GM21423 (cell line): ENCODE data around the gene KIAA0930.
"Not testable (repeated sequence)": the region's sequence is repeated elsewhere in the genome, so short reads cannot be mapped to it uniquely, and the experiment has no call there.

ENCODE experiments used
- ATAC-seq: cut with Tn5 transposase; IDR thresholded peaks from one replicate; pipeline ENCODE4 v1.9.1; 2021; ENCODE audit warnings: mild to moderate bottlenecking, moderate library complexity; ENCODE audit not compliant: unreplicated experiment

KIAA0930 gene

DNA sequence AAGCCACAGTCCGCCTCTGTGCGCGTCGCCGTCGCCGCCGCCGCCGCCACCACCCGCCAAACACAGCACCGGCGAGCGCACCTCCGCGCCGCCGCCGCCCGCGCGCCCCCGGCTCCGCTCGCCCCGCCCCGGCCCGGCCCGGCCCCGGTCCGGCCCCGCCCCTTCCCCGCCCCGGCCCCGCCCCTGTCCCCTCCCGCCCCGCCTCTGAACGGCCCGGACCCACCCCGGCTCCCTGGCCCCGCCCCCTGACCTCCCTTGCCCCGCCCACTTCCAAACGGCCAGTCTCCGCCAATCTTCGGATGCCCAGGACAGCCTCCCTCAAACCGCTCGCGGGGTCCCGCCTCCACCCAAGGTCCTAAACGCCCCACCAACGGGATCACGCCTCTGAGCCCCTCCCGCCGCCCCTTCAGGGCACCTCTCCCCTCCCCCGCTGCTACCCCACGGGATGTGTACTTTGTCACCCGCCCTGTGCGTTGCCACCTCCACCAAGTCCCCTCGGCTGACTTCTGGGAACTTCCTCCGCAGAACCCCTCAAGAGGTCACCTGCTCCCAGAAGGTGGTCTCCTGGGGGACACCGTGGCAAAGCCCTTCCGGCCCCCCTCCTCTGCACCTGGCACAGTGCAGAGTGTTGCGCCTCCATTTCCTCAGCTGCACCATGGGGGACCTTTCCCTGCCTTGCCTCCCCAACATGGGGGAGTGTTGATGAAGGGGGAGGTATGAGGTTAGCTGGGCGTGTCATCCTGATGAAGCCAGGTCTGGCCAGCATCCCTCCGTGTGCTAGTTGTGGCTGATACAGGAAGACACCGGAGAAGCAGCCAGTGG lies at the start of gene KIAA0930:
Gene KIAA0930 (minus strand): TSS at position 85 of the 822 bp plus-strand sequence. CDS start 191 bp downstream, outside the sequence.
- peak; percentile 45 for ATAC-seq

DNA sequence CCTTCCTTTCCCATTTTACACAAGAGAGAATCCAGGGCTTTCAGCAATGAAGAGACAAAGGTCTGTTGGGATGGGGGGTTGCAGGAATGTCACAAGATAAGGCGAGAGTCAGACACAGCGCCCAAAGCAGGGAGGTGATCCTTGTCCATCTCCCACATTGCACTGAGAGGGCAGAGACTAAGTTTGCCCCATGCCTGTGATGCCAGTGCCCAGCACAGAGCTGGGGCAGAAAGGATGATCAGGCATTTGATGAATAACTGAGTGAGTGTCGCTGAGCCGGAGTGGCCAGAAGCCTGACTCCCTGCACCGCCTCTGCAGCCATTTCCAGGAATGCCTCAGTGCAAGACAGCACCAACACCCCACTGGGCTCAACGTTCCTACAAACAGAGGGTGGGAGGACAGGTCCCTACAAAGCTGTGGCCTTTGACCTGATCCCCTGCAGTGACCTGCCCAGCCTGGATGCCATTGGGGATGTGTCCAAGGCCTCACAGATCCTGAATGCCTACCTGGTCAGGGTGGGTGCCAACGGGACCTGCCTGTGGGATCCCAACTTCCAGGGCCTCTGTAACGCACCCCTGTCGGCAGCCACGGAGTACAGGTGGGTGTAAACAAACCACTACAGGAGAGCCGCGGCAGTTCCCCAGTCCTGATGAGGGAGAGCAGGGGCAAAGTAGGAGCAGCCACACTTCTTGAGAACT lies 46.3 kb upstream of the KIAA0930 start:
- ATAC-seq: no peak

DNA sequence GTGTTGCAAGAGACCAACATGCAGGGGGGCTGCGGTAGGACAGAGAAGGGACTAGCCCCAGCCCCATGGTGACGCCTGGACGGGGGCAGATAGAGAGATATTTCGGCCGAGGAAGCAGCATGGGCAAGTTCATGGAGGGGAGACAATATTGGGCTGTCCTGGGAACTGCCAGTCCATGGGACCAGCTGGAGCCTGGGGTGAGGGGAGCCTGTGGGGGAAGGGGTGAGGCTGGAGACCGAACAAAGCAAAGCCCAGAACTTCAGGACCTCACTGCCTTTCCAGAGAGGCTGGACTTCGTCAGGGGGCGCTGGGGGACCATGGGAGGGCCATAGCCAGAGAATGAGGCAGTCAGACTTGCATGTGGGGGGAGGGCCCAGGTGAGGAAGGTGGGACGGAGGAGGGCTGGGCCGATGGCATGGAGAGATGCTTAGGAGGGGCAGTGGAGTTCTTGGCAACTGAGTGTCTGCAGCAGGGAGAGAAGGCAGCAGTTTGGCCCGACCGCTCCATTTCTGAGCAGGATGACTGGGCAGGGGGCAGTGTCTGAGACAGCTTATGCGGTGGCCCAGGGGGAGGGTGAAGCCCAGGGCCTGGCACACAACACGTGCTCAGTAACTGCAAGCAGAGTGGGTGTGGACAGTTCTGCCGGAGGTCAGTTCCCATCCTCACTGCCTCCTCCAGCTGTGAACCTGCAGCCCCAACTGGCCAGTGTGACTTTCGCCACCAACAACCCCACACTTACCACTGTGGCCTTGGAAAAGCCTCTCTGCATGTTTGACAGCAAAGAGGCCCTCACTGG lies 44.8 kb upstream of the KIAA0930 start:
- ATAC-seq: no peak

DNA sequence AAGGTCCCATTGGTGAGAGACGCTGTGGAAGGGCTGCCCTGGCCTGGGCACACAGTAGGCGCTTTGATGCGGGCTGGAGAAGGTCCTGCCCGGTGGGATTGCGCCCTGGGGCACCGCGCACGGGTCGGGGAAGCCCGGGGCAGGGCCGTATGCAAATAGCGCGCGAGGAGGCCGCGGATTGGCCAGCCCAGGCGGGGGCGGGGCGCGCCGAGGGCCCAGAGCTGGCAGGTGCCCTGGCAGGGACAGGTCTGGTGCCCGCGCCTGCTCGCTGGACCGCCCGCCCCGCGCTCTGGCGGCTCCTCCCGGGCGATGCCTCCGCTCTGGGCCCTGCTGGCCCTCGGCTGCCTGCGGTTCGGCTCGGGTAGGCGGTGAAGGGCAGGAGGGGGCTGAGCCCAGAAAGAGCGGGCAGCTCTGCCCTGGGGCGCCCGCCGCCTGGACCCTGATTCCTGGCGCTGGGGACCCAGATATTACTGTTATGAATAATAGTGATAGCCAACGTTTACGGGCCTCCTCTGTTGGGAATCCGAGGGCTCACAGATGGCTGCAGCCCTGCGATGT lies 44.1 kb upstream of the KIAA0930 start, which contains the start of gene UPK3A:
Gene UPK3A (plus strand): TSS at position 245 of the 558 bp plus-strand sequence. CDS start 65 bp downstream, at position 310.
- no peak for ATAC-seq

DNA sequence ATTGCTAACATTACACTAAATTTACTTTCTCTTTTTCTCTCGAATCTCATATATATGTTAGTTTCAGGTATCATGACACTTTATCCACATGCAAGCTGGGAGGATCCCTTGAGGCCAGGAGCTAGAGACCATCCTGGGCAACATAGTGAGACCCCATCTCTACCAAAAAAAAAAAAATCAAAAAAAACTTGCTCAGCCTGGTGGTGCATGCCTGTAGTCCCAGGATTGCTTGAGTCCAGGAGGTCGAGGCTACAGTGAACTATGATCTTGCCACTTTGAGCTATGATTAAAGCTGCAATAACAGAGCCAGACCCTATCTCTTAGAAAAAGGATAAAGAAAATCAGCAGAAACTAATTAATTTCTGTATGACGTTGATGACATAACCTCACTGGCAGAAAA lies 40.3 kb upstream of the KIAA0930 start:
- no peak for ATAC-seq

DNA sequence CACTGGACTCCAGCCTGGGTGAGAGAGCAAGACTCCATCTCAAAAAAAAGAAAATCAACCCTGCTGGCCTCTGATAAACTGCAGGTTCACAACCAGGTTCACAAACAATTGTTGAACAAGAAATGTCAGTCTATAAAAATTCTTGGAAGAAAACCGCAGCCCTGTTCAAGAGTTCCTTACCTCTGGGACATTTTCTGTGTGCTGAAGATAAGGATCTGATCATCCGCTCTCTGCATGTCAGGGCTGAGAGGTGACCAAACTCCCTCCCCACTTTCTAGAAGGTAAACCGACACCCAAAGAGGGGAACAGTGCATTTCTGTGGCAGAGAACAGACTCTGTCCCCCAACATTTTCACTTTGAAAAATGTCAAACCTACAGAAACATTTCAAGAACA lies 39.9 kb upstream of the KIAA0930 start:
- ATAC-seq: no peak

DNA sequence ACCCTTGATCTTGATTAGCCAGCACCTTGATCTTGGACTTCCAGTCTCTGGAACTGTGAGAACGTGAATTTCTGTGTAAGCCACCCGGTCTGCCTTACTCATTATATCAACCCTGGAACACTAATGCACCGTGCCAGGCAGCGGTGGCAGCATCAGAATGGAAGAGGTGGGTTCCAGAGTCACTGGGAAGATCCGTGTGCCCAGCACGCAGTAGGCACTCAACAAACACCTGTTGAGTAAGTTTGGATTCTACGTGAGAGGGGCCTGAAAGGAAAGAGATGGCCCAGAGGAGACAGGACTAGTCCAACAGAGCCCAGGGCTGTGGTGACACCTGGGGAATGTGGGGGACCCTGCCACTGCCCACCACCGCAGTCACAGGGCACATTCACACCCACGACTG lies 37.4 kb upstream of the KIAA0930 start:
- ATAC-seq: no peak

DNA sequence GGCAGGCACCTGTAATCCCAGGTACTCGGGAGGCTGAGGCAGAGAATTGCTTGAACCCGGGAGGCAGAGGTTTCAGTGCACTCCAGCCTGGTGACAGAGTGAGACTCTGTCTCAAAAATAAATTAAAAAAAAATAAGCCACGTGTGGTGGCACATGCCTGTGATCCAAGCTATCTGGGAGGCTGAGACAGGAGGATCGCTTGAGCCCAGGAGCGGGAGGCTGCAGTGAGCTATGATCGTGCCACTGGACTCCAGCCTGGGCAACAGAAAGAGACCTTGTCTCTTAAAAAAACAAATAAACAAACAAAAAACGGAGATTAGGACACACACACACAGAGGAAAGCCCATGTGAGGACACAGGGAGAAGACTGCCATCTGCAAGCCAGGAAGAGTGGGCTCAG lies 37.0 kb upstream of the KIAA0930 start:
- not testable (repeated sequence) for ATAC-seq

DNA sequence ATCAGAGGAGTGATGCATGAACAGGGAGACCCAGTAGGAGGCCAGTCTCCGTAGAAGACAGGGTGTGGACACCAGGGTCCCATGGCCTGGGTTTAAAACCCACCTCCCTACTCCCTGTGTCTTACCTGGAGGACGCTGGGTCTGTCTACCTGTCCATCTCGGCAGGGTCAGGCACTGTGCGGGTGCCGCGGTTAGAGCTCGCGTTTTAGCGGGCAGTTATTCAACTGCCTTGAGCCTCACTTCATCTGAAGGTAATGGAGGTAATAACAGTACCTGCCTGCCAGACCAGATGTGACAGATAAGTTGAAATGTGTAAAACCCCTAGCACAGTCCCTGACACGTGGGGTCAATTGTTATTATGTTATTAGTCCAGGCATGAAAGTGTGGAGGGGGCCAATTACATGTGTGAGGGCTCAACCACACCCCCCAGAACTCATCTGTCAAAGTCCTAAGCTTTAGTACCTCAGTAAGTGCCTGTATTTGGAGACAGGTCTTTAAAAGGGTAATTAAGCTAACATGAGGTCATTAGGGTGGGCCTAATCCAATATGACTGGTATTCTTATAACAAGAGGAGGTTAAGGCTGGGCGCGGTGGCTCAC lies 35.9 kb upstream of the KIAA0930 start:
- ATAC-seq: no peak

DNA sequence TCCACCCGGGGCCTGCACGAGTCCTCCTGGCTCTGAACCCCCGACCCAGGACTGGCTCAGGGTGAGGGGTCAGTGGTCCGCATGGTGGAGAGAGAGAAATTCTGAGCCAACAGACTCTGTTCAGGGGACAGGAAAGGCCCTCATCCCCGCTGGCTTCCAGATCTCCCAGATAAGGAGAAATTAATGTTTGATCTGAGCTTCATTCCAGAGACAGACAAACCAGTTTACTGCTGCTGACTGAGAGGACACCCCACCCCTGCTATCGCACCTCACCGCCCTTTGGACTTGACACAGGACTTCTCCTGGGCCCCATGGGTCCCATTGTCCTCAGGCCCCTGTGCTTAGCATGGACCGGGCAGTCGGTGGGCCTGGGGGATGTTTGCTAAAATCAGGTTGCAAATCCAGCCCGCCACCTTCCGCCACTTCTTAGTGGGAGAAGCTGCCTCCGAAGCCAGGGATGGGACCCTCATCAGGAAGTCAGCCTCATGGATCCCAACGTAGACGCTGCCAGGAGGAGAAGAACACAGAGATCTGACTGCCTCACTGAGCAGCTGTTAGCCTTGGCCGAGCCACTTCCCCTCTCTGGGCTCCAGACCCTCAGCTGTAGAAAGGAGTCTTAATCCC lies 32.9 kb upstream of the KIAA0930 start:
- no peak for ATAC-seq

DNA sequence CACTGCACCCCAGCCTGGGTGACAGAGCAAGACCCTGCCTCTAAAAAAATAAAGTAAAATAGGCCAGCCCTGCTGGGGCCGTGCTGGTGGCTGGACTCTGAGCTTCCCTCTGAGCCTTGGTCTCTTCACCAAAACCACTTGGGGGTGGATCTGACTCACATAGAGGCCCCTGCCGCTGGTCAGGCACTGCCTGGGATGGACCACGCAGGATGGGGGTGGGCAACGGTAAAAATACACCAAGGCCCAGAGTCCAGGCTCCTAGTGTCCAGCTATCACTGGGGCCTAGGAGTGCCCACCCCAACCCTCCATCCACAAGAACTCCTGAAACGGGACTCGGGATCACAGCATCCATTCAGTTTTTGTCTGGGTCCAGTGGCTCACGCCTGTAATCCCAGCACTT lies 31.8 kb upstream of the KIAA0930 start:
- ATAC-seq: no peak

DNA sequence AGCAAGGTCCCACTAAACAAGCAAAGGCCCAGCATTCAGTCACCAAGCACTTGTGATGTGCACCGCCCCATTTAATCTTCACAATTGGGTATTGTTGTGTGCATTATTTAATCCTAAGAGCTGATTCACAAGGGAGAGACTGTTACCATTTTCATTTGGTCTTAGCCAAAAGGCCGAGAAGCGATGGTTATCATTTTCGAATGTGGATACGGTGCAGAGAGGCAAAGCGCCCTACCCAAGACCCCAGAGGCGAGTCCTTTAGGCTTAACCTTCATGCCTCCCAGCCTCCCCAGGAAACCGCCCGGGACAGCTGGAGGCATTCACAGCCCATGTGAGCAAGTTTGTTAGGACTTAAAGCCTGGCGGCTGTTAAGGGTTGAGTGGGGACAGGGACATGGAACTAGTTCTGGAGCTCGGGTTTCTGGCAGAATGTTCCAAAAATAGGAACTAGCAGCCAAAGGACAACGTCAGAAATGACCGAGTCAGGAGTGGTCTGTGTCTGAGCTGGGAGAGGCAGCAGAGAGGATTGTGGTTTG lies 31.0 kb upstream of the KIAA0930 start:
- no peak for ATAC-seq

DNA sequence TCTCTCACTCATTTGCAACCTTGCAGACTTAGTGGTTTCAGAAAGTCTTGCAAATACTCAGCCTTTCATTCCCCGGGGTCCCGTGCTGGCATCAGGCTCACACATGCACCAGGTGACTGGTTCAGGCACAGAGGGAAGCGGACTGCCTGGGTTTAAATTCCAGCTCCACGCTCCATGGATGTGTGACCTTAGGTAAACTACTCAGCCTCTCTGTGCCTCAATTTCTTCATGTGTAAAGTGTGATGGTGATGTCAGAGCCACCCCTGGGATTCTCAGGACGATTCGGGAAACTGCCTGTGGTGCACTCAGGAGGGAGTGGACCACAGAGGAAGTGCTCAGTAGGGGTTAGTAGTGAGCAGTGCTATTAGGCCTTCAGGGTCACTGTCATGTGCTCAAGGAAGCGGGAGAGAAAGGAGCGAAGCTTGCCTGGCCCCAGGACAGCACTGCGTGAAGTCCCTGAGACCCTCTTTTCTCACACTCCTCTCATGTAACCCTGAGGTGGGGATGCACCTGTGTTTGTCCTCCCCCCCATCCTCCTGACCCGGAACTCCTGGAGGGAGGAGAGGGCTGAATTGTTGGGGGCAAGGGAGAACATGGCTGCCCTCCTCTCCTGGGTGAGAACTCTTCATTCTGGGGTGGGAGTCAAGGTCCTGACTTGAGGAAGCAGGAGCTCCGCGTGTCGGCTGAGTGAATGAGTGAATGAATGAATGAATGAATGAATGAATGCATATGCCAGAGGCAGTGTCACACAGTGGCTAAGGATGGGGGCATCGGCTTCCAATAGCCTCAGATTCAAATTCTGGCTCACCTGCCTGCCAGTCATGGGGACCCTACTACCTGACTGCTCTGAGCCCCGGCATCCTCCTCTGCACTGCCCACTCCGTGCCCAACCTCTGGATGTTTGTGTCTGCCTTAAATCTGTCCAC lies 29.7 kb upstream of the KIAA0930 start:
- no peak for ATAC-seq

DNA sequence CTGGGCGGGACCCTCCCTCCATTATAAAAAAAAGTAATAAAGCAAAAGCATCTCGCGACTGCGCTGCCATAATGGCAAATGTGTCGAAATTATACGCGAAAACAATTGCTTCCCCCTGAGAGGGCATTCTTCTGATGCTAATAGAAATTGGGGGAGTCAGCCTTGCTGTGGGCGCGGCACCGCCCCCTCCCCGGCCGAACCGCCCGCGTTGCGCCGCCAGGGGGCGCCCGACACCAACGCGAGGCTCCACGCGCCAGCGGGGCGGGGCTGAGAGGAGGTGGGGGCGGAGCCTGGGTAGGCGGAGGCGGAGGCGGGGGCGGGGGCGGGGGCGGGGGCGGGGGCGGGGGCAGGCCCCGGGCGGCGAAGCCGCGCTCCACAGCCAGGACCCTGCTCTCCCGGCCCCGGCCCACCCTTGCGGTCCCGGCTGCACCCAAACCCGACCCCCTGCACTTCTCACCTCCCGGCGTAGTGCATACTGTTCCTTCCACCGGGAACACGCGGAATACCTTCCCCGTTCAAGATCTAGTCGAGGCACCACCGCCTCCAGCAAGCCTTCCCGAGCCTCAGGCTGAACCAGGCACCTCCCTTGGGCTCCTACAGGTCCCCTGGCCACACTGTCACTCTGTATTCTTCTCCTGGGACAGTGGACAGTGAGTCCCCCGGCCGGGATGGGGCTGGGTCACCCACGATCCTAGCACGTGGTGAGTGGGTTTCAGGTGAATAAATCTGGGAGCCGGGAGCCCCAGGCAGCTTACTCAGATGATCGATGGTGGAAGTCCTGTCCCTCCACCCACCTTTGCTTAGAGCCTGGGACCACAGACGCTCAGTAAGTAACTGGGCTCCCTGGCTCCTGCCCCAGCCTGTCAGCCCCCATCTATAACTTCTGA lies 28.5 kb upstream of the KIAA0930 start:
- peak; percentile 69 for ATAC-seq

DNA sequence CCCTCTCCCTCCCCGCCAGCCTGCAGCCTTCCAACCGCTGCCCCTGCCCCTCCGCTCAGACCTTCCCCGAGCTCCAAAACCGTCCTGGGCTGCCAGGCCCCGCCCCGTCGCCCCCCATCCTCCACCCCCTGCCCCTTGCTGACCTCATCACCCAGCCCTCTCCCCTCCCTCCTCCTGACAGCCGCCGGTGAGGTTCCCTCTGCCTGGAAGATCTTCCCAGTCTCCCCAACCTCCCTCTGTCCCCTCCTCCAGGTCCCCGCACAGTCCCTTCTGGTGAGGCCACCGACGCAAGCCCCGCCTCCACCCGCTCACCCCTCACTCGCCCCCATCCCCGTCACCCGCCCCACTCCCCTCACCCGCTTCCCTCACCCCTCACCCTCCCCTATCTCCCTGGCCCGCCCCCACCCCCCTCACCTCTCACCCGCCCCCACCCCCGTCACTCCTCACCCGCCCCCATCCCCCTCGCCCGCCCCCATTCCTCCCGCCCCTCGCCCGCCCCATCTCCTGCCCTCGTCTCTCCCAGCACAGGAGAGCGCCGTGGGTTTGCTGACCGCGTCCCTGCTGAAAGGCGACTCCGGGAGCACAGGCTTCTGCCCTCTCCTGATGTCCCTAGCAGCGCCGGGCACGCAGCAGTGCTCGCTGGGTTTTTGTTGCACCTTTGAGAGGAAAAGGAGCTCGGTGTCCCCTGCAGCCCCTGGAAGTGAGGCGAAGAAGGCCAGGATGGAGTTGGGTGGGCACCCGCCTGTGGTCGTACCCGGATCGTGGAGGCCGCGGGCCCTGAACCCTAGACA lies 27.7 kb upstream of the KIAA0930 start:
- ATAC-seq: peak; percentile 9

DNA sequence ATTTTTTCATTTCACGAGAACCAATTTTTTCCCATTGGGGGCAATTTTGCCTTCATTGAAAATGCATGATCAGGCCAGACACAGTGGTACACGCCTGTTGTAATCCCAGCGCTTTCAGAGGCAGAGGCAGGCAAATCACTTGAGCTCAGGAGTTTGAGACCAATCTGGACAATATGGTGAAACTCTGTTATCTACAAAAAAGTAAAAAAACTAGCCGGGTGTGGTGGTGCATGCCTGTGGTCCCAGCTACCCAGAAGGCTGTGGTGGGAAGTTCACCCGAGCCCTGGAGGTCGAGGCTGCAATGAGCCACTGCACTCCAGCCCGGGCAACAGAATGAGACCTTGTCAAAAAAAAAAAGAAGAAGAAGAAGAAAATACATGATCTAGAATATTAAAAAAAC lies 24.8 kb upstream of the KIAA0930 start:
- no peak for ATAC-seq
